Effector memory CD4-positive, alpha-beta T cell (primary cell): Measurements from ENCODE around the gene DNMBP.
"Not testable (repeated sequence)": the region's sequence is repeated elsewhere in the genome, so short reads cannot be mapped to it uniquely, and the experiment has no call there.

ENCODE experiments used
- DNase-seq, 3 donors: peaks; one replicate each; pipeline ENCODE4 v3.0.0-alpha.2; 2020
- H3K27ac ChIP-seq: 2 replicates; pipeline ENCODE4 v1.7.0; 2013; ENCODE audit warnings: mild to moderate bottlenecking, low read length, moderate library complexity; ENCODE audit not compliant: insufficient read depth, poor library complexity, severe bottlenecking
- H3K27me3 ChIP-seq: replicated peaks from 2 replicates; pipeline ENCODE4 v1.7.0; 2013; ENCODE audit warnings: mild to moderate bottlenecking, low read length; ENCODE audit not compliant: insufficient read depth, control insufficient read depth, poor library complexity, severe bottlenecking
- H3K36me3 ChIP-seq: 2 replicates; pipeline ENCODE4 v1.7.0; 2013; ENCODE audit warnings: mild to moderate bottlenecking, low read length, moderate library complexity; ENCODE audit not compliant: control insufficient read depth, insufficient read depth
- H3K4me1 ChIP-seq: 2 replicates; pipeline ENCODE4 v1.7.0; 2013; ENCODE audit warnings: low read length, mild to moderate bottlenecking; ENCODE audit not compliant: control insufficient read depth, insufficient read depth, poor library complexity, severe bottlenecking
- H3K4me3 ChIP-seq: 2 replicates; pipeline ENCODE4 v1.7.0; 2013; ENCODE audit warnings: low read length, low read depth, mild to moderate bottlenecking; ENCODE audit not compliant: insufficient read depth, poor library complexity, severe bottlenecking
- H3K9me3 ChIP-seq: 2 replicates; pipeline ENCODE4 v1.7.0; 2013; ENCODE audit warnings: mild to moderate bottlenecking, low read length, moderate library complexity; ENCODE audit not compliant: control insufficient read depth

The DNMBP gene

DNA sequence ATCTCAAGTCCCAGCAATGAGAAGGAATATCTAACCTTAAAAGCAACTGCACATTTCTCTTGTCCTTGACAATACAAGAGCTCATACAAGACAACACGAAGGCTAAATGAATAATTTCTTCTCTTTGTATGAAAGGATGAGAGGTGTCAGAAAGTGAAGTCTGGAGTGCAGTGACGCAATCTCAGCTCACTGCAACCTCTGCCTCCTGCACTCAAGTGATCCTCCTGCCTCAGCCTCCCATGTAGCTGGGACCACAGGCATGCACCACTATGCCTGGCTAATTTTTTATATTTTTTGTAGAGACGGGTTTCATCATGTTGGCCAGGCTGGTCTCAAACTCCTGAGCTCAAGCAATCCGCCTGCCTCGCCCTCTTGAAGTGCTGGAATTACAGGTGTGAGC is 24.1 kb downstream of the DNMBP start:
- not testable (repeated sequence) for H3K4me1 ChIP-seq, H3K4me3 ChIP-seq, H3K9me3 ChIP-seq, H3K27ac ChIP-seq, H3K27me3 ChIP-seq, H3K36me3 ChIP-seq, DNase-seq

- Histone ChIP-seq H3K9me3 (no peaks in the 10 kb centered on the region), H3K4me1 (no peaks in the 10 kb centered on the region), H3K27ac (no peak overlapping the region), H3K4me3 (no peak overlapping the region), H3K36me3 (no peaks in the 10 kb centered on the region), H3K27me3 (no peaks in the 10 kb centered on the region)
- no peak for DNase-seq
Observed at GRCh38 chr10:99984211-99985034, 25.3 kb downstream of the DNMBP start.

DNA sequence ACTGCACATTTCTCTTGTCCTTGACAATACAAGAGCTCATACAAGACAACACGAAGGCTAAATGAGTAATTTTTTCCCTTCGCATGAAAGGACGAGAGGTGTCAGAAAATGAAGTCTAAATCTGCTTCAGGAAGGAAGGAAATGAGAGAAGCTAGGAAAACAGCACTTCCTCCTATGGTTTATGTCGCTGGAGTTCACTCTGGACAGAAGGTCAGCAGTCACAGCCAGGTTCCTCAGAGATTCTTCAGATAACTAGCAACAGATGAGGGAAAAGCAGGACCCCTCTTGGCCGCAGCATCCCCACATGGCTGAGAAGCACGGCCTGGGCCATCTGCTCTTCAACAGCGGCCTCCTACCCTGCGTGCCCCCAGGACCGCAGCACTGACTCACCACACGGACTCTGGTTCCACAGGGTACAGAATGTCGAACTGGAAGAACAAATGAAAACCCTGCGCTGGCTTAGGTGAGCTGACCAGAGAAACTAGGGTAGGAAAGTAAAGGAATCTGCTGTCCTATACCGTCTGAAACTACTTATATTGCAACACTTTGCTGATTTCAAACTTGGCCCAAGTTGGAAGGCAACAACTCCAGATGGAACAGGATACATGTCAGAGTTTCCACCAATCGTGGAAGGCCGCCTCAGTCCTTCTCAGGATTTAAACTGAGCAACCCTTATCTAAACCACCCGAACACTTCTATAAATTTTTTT is 26.3 kb downstream of the DNMBP start:
- no peak overlapping the region for H3K4me3 ChIP-seq
- no peaks in the 10 kb centered on the region for H3K27me3 ChIP-seq
- DNase-seq: no peak
- H3K9me3 ChIP-seq: no peaks in the 10 kb centered on the region
- H3K36me3 ChIP-seq: no peaks in the 10 kb centered on the region
- no peak overlapping the region for H3K27ac ChIP-seq
- H3K4me1 ChIP-seq: no peaks in the 10 kb centered on the region

GRCh38 chr10:99982728-99983127 is 27.0 kb downstream of the DNMBP start:
- no peaks in the 10 kb centered on the region for H3K36me3 ChIP-seq
- DNase-seq: no peak
- H3K4me3 ChIP-seq: no peak overlapping the region
- H3K9me3 ChIP-seq: no peaks in the 10 kb centered on the region
- no peaks in the 10 kb centered on the region for H3K27me3 ChIP-seq
- no peak overlapping the region for H3K27ac ChIP-seq
- H3K4me1 ChIP-seq: no peaks in the 10 kb centered on the region

- H3K9me3 ChIP-seq: no peaks in the 10 kb centered on the region
- DNase-seq: no peak
- H3K4me1 ChIP-seq: no peaks in the 10 kb centered on the region
- no peak overlapping the region for H3K4me3 ChIP-seq
- H3K27me3 ChIP-seq: no peaks in the 10 kb centered on the region
- H3K36me3 ChIP-seq: no peaks in the 10 kb centered on the region
- H3K27ac ChIP-seq: no peak overlapping the region
Observed at GRCh38 chr10:99981581-99982199, 28.1 kb downstream of the DNMBP start.

DNA sequence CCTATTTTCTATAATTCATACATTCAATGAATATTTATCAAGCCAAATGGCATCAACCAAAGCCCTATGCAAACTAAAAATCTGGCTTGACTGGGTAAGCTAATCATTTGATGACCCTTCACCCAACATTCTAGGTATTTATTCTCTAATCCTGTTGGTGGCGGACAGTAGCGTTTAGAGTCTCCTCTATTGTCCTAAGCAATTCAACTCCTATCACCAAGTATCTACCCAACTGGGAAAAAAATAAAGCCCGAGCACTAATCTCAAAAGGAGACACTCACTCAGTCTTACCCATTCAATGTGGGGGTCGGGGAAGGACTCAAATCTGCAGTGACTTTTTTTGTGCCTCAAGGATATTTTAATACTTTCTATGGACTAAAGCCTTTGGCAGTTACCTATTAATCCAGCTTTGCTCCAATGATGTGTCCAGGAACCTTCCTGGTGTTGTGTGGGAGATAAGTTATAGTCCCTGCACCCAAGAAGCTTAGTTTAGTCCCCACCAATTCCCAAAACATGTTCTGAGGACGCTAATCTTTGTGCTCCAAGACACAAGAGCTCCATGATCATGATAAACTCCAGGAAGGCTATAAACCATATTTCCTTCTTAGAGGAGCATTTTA is 30.6 kb downstream of the DNMBP start:
- H3K27ac ChIP-seq: no peak overlapping the region
- no peaks in the 10 kb centered on the region for H3K4me1 ChIP-seq
- no peaks in the 10 kb centered on the region for H3K36me3 ChIP-seq
- H3K27me3 ChIP-seq: no peaks in the 10 kb centered on the region
- H3K9me3 ChIP-seq: no peaks in the 10 kb centered on the region
- no peak overlapping the region for H3K4me3 ChIP-seq
- DNase-seq: no peak

- Histone ChIP-seq H3K4me3 (no peak overlapping the region), H3K27me3 (no peaks in the 10 kb centered on the region), H3K27ac (no peak overlapping the region), H3K4me1 (no peaks in the 10 kb centered on the region), H3K36me3 (no peaks in the 10 kb centered on the region), H3K9me3 (no peaks in the 10 kb centered on the region)
- no peak for DNase-seq
Observed at GRCh38 chr10:99977916-99978315, 31.8 kb downstream of the DNMBP start.

GRCh38 chr10:99976886-99977665 is 32.7 kb downstream of the DNMBP start:
- Histone ChIP-seq H3K36me3 (no peaks in the 10 kb centered on the region), H3K4me1 (no peaks in the 10 kb centered on the region), H3K27ac (no peak overlapping the region), H3K9me3 (no peaks in the 10 kb centered on the region), H3K27me3 (no peaks in the 10 kb centered on the region), H3K4me3 (no peak overlapping the region)
- no peak for DNase-seq

GRCh38 chr10:99975942-99976809 is 33.6 kb downstream of the DNMBP start:
- Histone ChIP-seq H3K9me3 (no peaks in the 10 kb centered on the region), H3K36me3 (no peaks in the 10 kb centered on the region), H3K27me3 (no peaks in the 10 kb centered on the region), H3K27ac (no peak overlapping the region), H3K4me1 (no peaks in the 10 kb centered on the region), H3K4me3 (no peak overlapping the region)
- DNase-seq: no peak
